Iris pigment epithelial cell (primary cell): Measurements from ENCODE around the gene RNF26.
"Not testable (repeated sequence)": the region's sequence is repeated elsewhere in the genome, so short reads cannot be mapped to it uniquely, and the experiment has no call there.

Source experiments
- DNase-seq: peaks from one replicate; pipeline ENCODE4 v3.0.0-alpha.2; 2011; ENCODE audit warnings: low read depth

RNF26 gene

DNA sequence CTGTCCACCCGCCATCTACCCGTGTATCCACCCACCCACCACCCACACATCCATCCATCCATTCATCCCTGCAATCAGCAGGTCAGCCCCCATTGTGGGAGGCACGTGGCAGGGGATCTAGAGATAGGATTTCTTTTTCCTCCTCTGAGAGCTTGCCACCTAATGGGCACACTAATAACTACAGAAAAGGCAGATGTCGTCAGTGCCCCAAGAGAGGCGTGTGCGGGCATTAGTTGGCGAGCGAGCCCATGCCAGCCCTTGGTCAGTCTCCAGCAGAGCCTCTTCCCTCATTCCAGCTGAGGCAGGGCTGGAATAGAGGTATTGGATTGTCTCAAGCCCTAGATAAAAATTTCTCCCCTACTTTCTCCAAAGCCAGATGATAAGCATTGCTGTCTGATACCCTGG, 37.5 kb downstream of the RNF26 start:
- no peak for DNase-seq

DNA sequence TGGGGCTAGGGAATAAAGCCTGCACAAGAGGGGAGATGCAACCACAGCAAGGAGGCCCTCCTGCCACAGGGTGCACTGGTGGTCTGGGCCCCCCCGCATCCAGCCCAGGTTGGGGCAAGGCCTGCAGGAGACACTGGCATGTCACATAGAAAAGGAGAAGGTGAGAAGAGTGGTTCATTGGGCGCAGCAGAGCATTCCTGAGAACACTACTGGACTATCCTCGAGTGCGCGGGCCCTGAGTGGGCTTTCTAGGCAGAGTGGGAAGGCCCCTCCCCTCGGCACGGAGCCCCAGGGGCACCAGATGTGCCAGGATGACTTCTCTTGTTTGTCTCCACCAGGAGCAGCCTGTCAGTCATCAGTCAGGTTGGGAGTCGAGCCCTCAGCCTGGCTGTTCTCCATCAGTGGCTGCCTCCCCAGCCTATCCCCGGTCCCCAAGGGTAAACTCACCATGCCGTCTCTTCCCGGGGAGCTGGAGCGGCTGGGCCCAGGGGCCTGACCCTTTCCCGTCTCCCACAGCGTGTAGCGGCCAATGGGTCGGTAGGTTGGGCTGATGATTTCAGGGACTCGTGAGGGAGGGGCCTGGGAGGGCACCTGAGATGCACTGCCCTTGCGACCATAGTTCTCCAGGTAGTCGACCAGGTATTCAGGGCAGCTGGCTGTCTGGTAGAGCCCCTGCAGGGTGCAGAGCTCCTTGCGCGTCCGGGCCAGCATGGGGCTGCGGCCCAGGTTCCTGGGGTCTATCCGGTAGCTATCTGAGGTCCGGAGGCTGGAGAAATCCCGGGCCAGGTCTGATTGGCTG, 38.1 kb downstream of the RNF26 start:
- DNase-seq: no peak

DNA sequence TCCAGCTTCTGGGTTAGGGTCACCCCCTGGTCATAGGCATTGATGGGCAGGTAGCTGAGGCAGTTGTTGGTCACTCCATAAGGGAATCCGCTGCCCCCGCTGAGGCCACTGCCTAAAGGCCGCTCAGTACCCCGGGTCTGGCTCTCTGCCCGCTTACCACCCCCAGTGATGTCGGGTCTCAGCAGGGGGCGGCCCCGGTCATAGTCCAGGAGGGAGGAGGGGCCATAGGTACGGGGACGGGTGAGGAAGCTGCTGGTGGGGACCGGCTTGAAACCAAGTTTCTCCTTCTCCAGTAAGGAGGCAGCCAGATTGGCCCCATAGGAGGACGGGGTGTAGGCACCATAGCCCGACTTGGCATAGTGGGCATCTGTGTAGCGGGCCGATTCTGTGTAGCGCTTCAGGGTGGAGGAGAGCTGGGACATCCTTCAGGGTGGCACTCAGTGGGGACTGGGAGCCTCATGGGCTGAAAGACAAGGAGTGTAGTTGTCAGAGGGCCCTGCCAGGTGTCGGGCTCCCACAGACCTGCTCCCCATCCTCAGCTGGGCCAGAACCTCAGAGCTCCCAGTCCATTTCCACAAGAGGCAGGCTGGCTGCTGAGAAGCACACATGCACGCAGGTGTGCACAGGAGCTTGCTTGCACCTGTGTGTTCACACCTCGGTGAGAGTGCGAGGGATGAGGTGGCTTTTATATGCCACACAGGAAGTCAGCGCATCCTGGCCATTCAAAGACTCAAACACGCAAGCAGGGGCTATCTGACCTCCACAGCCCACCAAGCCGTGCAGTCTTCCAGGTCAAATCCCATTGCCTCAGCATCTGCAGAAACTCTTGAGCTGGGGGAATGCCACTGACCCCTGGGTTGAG, 39.0 kb downstream of the RNF26 start:
- DNase-seq: no peak

DNA sequence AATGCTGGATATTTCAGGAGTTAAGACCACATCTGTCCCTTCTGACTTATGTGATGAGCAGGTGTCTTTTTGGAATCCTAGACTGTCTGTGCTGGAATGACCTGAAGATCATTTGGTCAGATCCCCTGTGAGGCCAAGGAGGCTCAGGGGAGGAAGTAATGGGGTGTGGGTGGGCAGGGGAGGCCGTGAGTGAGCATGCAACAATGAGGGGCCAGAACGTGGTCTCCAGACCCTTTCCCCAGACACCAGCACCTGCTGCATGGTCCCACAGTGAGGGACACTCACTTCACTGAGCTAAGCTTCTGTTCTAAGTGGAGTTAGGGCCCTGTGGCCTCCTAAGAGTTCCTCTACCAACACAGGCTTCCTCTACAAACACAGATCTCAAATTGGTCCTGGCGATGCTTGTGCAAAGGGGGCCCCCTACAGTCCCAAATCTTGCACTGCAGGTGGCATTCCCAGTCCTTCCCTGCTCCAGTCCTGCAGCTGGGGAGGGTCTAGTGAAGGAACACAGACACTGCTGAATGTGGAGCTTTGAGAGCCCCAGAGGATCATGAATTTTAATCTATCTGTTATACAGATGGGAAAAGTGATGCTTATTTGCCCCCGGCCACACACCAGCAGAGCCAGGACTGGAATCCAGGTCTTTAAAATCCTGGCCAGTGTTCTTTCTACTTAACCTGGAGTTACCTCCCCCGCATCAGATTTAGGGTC, 39.7 kb downstream of the RNF26 start:
- DNase-seq: peak; percentile 65

DNA sequence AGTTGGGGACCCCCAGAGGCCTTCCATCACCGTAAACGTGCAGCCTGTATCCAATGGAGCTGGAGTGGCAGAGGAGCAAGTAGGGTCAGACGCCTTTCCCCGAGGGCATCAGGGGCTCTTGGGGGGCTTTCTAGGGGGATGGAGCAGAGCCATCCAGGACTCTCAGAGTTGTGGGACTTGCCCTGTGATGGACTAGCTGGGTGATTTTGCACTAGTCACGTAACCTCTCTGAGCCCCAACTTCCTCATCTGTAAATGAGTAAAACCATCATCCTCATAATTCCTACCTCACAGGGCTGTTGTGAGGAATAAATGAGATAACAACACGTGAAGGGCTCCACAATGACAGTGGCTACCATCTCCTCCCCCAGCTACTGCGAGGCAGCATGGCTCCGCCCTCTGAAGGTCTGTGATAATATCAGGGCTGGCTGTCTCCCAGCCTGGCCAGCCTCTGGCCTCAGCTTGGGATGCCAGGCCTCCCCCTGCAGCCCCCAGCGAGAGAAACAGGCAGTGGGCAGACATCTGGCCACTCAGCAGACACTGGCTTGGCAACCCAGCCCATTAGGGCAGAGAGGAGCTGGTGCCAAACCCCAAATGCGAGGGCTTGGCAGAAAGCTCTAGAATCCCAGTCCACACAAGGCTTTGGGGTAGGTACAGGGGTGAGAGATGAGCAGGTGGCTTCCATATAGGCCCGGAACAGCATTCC, 40.5 kb downstream of the RNF26 start:
- no peak for DNase-seq

DNA sequence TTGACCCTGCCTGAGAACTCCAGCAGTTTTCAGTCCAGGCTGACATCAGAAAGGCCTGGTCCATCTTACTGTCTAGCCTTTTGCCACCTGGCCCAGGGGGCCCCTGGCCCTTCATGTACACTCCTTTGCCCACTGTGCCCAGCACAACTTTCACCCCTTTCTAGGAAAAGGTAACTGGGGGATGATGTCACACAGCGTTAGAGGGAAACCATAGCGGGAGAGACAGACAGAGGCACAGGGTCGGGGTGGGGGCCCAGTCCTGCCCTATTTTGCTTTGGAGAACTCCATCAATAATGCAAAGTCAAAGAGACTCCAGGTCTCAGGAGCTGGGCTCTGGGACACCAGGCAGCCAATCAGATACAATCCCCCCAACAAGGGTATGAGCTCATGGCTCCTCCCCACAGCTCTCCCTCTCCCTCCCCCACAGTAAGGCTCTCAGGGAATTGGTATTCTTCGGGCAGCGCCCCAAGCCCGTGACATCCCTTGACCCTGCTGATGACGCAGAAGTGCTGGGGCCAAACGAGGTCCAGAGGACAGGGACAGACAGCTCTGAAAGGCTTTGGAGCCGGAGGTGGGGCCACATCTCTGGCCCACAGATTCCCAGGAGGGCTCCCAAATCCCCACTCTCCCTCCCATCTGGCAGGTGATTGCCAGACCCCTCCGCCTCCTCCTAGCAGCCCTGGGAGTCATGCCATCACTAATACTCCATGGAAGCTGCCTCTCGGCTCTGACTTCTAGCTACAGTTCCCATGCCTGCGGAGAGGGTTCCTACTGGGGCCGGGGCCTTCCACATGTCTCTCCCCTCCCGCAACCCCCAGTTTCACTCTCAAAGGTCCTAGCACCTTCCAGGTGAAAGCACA, 41.2 kb downstream of the RNF26 start:
- peak; percentile 66 for DNase-seq

DNA sequence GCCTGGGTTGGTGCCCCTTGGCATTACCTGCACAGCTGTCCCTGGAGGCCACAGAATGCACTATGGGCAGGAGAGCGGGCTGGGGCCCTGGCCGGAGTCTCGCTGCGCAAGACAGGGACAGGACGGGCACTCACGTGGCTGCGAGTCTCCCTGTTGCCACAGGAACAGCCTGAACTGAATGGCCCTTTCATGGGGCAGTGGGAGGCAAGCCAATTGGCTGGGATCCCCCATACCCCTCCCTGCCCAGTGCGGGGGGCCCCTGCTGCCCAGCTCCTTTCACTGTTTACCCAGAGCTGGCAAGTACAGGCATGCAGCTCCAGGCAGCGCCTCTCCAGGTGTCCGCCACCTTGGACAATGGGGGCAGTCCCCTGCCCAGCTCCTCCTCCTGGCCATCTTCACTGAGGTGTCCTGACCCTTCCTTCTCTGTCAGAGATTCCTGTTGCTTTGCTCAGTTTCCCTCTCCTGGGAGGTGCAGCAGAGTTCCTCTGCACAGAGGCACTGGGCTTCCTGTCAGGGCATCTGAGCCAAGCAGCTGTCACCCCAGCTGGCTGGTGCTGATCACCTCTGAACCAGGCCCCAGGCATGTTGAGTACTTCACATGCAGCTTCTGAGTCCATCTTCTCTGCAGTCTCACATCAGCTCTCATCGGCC, 42.0 kb downstream of the RNF26 start:
- DNase-seq: no peak

DNA sequence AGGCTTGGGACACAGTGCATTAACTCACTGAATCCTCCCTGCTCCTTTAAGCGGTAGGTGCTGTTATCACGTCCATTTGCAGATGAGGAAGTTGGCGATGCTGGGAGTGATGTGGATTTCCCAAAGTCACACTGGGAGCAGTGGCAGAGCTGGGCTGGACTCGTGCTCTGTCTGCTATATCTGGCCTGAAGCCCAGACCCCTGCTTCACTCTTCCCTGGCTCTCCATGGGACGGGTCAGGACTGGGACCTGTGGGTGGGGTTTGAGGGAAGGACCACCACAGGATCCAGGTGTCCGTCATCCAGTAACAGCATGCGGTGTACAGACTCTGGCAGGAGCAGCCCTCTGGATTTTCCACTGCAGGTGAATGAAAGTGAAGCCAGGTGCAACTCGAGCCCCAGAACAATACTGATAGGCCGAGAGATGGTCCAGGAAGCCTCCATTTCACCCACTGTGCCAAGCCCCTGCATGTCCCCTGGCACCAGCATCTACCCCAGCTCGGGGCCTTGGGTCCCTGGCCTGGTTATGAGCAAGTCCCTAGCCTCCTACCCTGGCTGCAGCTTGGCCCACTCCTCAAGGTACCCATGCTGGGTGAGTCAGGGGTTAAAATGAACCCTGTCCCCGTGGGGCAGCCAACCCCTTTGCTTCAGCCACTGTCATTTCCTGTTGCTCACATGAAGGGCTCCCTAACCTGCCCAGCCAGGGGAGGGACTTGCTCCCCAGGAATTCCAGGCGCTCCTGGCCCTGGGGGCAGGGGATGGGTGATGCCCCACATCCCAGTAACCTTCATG, 43.0 kb downstream of the RNF26 start:
- DNase-seq: no peak

DNA sequence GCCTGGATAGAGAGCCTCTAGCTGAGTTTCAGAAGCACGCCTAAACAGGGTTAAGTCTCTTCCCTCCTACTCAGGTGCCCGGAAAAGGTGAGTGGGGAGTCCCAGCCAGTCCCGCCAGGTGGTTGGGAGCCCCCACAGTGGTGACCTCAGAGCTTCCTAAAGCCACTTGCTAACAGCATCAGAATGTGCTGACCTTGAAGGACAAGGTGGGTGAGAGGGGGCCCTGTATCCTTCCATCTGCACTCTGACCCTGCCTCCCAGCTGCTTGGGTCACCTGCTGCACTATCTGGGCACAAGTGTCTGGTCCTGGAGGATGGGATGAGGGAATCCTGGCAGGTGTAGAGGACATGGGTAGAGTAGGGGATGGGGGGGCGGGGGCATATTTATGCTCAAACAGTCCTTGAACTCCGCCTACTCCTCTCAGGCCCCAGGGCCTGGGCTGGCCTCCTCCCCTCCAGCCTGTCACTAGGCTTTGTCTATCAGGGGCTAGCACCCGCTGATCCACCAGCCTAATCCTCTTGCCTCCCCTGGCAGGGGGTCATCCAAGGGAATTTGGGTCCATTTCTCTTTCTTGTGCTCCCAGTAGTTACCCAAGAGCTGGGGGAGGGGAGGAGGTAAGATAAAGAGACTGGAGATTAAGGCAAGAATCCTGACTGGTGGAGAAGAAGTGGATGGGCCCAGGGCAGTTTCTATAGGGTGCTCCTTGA, 43.8 kb downstream of the RNF26 start:
- no peak for DNase-seq

DNA sequence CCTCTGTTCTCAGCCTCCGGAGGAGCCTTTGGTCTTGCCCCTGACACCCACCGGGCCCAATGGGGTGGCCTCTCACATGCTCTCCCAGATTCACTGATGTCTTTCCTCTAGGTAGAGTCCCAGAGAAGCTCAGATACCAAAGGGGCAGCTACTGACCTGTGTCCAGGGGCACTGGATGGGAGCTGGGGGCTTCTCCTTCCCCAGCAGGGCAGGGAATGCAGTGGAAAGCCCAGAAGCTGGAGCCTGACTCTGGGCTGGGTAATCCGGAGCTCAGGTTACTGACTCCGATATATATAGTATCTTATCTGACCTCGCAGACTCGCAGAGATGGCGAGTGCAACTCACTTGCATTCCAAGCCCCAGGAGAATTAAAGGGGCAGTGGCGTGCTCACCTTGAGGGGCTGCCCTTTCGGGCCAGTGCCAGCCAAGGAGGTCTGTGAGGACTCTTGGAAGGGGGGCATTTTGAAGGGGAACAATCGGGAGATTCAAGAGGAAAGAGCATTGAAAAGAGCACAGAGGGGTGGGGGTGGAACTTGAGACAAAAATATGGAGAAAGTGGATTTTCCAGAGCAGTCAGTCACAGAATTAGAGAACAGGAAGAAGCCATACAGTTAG, 44.6 kb downstream of the RNF26 start:
- no peak for DNase-seq

DNA sequence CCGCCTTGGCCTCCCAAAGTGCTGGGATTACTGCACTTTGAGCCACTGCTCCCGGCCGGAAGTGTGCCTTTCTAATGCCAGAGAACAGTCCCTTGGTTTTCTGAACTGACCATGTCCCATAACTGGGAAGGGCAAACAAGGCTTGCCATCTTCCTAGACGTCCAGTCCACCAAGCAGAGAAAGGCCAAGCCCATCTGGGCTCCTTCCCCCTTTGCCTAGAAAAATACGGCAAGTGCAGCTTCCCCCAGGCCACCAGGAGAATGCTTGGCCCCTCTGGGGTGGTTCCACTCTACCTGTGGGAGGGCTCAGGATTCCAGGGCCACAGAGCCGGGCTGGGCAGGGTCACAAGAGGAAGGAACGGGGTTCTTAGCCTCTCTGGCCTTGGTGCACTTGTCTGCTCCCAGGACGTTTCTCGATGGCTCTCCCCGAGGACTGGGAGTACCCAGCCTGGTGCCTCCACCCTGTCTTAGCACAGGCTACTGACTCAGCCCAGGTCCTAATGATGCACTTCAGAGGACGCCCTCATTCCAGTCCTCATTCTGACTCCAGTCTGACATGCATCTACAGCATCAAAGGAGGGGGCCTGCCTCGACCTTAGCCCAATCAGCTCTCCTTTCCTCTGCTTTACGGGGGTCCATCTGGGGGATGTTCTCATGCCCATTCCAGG, 46.0 kb downstream of the RNF26 start:
- no peak for DNase-seq

DNA sequence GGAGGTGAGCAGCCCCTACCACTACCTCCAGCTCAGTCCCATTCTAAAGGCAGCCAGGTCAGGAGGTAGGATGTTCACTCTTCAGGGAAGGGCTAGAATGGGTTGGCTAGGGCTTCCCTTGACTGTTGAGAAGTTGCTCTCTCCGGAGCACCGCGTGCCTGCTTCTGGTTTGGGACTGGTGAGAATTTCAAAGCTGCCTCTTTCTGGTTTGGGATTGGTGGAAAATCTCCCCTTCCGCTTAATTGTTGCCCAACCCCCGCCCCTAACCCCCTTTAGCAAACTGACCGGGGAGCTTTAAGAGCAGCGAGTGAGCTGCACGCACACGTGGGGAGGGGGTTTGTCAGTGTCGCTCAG, 46.5 kb downstream of the RNF26 start:
- DNase-seq: no peak

DNA sequence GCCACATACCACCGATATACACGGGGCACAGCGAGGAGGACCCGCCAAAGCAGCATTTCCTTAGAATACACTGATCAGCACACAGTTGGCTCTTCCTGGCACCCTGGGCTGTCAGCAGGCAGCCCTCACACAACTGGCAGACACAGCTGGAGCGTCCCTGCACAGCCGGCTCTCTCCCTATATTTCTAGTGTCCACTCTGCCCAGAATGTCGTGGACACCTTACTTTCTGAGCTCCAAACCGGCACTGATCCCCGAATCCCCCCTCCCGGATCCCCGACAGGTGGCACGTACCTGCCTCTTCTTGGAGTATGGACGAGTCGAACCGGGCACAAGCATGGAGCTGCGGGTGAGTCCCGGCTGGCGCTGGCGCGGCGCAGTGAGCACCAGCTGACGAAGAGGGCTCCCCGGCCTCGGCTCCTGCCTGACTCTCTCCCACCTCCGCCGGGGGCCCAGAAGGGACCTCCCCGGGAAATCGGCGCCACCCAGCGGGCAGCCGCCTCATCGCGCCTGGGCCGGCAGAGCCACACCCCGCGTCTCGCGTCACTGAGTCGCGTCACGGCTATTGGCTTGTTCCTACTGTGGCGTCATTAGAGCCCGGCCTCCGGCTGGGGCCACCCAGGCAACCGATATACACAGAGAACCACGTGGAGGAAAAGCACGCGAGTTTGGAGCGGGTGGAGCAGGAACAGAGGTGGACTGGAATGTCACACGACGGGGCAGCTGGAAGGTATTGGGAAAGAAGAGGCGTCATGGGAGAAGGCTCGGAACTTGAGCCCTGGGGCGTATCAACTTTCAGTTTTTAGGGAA, 47.1 kb downstream of the RNF26 start, which contains the start of gene USP2:
TSS of gene USP2 (minus strand) at position 510 of the 808 bp plus-strand sequence. CDS start 8,210 bp downstream, outside the sequence.
- DNase-seq: peak; percentile 94

DNA sequence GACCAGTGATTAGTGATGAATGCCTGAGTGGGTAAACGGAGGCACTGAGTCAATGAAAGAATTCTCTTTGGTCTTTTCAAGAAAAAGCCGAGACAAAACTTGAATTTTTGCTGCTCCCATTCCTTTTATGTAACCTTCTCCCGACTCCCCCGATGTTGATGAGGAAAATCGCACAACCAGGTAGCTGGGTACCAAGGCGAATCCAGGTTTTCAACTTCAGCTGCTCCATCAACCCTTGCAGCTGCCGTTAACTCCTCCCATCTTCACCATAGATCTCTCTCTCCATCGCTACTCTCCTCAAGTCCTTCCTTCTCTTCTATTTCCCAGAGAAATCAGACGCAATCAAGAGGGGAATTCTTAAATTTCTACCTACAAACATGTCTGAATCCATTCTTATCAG, 47.8 kb downstream of the RNF26 start:
- no peak for DNase-seq

DNA sequence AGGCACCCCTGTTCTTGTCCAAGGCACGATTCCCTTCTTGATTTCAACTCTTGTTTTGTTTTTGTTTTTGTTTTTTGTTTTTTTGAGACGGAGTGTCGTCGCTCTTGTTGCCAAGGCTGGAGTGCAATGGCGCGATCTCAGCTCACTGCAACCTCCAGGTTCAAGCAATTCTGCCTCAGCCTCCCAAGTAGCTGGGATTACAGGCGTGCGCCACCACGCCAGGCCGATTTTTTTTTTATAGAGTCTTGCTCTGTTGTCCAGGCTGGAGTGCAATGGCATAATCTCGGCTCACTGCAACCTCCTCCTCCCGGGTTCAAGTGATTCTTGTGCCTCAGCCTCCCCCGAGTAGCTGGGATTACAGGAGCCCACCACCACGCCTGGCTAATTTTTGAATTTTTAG, 48.2 kb downstream of the RNF26 start:
- not testable (repeated sequence) for DNase-seq

DNA sequence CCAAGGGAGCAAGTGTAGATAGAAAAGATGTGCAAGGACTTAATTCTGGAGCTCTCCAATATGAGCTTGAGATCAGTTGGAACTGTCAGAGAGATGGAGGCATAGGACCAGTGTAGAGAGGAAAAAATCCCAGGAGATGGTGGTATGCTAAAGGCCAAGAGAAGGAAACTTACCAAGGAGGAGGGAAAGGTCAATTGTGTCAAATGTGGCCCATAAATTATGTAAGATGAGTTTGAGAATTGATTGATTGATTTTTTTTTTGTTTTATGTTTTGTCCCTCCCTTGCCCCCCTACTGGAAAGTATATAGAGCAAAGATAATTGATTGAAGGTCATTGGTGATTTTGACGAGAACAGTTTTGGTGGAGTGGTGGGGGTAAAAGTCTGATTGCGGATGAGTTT, 50.0 kb downstream of the RNF26 start:
- no peak for DNase-seq
